Cerebellar nuclear complex (tissue), 1 donor: ENCODE measurements around the gene MUC4.
"Not testable (repeated sequence)": the region's sequence is repeated elsewhere in the genome, so short reads cannot be mapped to it uniquely, and the experiment has no call there.

Source experiments
- DNase-seq, 2 experiments: peaks; one replicate each; lab custom pipeline; 2025; lab: John Stamatoyannopoulos, UW

Gene MUC4

DNA sequence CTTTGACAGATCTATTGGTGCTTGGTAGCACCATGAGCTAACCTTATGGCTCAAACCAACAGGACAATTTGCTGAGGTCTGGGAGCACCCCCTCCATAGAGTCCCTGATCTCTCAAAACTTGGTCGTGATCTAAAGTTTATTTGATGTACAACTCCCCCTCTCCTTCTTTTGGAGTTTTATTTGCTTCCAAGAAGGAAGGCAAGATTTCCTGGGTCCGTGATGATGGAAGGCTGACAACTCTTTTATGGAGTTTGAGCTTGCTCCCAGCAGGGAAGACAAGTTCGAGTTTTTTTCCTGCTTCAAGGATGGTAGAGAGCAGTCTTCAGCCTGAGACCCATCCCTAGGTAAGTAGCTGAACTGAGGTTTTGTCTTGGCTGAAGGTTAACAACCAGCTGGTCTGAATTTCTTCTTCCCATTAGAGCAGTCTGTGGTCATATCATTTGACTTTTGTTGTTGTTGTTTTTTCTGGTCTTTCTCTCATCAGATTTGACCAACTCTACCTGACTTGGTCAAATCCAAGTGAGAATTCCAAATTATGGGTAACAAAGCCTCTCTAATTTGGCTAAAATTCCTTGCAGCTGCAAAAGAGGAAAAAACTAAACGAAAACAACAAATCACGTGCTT lies 93.8 kb downstream of the MUC4 start:
- no peak for DNase-seq

DNA sequence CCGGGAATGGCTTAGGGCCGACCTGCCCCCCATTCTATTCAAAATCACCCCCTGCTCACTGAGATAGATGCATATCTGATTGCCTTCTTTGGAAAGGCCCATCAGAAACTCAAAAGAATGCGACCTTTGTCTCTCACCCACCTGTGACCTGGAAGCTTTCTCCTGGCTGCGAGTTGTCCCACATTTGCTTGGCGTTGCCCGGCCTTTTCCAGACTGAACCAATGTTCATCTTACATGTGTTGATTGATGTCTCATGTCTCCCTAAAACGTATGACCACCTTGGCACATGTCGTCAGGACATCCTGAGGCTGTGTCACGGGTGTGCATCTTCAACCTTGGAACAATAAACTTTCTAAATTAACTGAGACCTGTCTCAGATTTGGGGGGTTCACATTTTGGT lies 94.3 kb downstream of the MUC4 start:
- no peak for DNase-seq

DNA sequence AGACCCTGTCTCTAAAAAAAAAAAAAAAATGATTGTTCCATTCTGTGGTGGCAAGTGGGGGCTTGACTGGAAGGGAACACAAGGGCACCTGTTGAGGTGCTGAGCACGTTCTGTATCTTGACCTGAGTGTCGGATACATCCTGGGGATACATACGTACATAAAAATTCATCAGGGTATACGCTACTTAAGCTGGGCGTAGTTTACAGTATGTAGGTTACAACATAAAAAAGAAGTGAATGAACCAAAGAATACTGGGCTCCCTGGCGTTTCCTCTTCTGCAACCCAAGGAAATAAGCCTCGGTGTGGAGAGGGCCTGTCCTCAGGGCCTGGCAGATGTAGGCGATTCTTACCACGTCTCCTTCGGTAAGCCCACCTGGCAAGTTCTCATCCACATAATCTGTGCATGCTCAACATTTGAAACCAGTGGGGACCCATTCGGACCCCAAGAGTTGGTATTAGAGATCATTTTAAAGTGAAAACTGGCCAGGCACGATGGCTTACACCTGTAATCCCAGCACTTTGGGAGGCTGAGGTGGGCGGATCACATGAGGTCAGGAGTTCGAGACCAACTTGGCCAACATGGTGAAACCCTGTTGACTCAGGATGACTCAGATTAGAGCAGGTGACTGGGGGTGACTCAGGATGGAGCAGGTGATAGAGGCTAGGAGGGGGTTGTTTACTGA lies 96.0 kb downstream of the MUC4 start:
- no peak for DNase-seq

DNA sequence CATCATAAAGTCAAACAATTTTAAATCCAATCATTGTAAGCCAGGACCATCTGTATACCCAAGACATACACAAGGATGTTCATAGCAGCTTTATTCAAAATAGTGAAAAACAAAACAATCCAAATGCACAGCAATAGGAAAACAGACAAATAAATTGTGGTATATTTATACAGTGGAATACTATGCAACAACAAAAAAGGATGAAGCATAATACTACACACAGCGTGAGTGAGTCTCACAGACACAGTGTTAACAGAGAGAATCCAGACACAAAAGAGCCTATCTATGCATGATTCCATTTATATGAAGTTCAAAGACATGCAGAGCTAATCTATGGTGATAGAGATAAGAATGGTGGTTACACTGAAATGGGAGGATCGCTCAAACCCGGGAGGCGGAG lies 96.6 kb downstream of the MUC4 start:
- DNase-seq = no peak

DNA sequence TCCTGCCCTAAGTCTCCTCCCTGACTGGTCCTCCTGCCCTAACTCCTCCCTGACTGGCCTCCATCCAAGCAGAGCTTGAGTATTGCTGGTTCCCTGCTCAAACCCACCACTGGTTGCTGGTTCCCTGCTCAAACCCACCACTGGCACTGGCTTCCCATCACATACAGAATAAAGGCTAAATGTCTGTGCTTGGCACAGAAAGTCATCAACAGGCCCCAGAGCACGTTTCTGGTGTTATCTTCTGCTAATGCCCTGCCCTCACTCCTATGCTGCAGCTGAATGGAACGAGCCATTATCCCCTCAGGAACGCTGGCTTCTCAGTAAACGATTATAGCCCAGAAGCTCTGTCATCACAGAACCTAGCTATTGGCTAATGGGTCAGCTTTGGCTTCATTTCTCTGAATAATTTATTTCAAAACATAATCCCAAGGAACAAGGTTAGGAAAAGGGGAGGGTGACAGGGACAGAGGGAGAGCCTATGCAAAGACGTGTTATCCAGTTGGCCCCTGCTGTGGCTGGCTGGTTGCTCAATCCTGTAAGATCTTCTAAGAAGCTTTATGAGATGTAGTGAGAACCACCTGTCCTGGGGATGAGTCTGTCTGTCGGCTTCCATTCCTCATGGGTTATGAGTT lies 97.2 kb downstream of the MUC4 start:
- no peak for DNase-seq

DNA sequence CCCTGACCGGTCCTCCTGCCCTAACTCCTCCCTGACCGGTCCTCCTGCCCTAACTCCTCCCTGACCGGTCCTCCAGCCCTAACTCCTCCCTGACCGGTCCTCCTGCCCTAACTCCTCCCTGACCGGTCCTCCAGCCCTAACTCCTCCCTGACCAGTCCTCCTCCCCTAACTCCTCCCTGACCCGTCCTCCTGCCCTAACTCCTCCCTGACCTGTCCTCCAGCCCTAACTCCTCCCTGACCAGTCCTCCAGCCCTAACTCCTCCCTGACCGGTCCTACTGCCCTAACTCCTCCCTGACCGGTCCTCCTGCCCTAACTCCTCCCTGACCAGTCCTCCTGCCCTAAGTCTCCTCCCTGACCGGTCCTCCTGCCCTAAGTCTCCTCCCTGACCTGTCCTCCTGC lies 98.6 kb downstream of the MUC4 start:
- not testable (repeated sequence) for DNase-seq

DNA sequence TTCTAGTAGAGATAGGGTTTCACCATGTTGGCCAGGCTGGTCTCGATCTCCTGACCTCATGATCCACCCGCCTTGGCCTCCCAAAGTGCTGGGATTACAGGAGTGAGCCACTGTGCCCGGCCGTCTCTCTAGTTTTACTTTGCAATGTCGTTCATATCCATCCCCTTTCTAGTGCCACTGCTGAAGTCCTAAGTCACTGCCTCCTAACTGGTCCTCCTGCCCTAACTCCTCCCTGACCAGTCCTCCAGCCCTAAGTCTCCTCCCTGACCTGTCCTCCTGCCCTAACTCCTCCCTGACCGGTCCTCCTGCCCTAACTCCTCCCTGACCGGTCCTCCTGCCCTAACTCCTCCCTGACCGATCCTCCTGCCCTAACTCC lies 99.2 kb downstream of the MUC4 start:
- not testable (repeated sequence) for DNase-seq

DNA sequence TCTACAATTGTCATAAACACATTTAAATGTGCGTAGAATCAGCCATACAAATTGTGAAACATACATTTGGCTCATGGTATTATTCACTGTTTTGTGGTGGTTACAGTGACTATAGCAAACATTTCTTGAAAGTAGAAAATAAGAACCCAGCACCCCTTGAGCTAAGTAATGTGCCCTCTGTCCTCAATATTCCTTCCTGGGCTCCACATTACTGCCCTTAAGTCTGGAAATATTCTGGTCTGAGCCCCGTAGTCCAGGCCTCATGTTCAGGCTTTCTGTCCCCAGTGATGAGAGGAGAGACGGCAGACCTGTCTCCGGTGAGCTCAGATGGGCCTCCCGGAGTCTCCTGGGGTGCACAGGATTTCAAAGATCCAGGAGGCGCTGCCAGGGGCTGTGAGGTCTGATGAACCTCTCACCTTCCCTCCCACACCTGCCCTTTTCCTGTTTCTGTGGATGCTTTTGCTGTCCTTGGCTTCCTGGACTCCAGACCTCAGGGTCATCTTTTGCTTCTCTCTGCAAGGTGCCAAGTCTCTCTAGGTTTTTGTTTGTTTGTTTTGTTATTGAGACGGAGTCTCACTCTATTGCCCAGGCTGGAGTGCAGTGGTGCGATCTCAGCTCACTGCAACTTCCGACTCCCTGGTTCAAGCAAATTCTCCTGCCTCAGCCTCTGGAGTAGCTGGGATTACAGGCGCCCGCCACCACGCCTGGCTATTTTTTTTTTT lies 99.8 kb downstream of the MUC4 start:
- no peak for DNase-seq

DNA sequence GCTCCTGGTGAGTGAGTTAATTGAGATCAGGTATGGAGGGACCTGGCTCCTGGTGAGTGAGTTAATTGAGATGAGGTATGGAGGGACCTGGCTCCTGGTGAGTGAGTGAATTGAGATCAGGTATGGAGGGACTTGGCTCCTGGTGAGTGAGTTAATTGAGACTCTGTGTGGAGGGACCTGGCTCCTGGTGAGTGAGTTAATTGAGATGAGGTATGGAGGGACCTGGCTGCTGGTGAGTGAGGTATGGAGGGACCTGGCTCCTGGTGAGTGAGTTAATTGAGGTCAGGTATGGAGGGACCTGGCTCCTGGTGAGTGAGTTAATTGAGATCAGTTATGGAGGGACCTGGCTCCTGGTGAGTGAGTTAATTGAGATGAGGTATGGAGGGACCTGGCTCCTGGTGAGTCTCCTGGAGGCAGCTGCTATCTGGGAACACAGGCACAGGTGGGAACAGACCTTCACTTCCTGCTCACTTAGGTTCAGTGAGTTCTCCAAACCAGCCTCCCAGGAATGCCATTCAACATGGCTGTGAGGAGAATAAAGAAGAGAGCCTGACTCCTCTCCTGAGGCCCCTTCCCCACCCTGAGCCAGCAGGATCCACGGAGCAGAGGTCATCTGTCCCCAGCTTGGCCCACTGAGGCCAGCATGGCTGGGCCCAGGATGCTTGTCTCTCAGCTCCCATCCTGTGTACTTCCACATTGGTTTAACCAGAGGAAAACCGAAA lies 100.5 kb downstream of the MUC4 start:
- not testable (repeated sequence) for DNase-seq

DNA sequence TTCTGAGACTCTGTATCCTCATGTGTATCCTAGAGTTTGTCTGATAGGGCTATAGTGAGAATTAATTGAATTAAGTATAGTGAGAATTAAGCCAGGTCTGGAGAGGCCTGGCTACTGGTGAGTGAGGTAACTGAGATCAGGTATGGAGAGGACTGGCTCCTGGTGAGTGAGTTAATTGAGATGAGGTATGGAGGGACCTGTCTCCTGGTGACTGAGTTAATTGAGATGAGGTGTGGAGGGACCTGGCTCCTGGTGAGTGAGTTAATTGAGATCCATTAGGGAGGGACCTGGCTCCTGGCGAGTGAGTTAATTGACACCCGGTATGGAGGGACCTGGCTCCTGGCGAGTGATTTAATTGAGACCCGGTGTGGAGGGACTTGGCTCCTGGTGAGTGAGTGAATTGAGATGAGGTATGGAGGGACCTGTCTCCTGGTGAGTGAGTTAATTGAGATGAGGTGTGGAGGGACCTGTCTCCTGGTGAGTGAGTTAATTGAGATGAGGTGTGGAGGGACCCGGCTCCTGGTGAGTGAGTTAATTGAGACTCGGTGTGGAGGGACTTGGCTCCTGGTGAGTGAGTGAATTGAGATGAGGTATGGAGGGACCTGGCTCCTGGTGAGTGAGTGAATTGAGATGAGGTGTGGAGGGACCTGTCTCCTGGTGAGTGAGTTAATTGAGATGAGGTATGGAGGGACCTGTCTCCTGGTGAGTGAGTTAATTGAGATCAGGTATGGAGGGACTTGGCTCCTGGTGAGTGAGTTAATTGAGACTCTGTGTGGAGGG lies 101.4 kb downstream of the MUC4 start:
- DNase-seq = not testable (repeated sequence)

DNA sequence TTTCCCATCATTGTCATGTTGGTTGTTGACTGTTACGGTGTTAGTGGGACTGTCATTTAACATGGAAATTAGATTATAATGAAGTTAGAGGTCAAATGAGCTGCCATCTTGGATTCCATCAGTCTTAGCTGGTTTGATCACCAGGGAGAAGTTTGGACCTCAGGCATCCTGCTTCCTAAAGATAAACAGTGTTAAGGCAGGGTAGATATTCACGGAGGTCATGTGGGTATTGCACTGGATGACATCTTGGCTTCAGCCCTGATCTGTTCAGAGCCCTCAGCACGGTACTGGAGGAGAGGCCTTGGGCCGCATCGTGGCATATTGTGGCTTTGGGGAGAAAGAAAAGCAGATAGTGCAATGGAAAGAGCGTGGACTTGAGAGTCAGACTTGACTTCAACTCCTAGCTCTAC lies 102.0 kb downstream of the MUC4 start:
- no peak for DNase-seq

DNA sequence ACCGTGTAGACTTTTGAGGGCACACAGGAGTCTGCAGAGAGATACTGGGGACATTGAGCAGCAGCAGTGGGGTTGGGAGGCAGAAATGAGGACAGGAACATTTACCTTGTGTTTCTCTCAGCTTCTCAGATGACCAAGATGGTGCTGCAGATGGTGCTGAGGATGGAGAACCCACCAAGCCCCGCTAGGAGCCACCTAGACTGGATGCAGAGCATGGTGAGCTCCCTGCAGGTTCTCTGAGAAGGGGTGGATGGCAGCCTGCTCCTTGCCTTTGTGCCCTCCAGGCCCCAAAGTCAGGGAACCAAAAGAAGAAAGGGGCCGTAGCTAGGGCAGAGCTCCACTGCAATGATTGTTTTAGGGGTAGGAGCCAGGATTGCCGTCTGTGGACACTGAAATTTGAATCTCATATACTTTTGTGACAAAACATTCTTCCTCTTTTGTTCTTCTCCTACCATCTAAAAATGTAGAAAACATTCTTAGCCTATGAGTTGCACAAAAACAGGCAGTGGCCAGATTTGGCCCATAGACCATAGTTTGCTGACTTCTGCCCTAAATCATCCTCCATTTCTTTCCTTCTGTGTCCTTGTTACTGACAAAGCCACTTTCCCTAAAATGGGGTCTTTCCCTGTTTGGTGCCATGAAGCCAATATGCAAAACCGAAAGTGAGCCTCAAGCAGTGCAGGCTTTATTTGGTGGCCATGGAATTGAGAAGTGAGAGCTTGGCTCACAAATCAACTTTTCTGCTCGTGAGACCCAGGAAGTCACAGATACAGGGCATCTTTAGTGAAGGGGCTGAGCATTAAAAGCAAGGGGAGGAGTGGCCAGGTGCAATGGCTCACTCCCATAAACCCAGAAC lies 102.9 kb downstream of the MUC4 start:
- DNase-seq = no peak

DNA sequence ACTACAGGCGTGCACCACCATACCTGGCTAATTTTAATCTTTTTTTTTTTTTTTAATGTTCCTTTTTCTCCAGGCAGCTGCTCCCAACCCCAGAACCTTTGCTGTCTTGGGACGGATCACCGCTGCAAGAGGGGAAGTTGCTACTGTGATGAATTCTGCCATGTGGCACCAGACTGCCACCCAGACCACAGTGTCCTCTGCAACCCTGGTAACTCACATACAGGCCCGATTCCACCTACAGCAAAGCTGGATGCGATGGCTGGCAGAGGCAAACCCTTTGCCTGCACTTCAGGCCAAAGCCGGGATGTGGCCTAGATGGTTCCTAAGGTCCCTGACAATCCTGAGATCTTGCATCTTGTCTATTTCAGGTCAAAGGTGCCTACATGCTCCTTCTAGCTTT lies 103.7 kb downstream of the MUC4 start:
- no peak for DNase-seq

DNA sequence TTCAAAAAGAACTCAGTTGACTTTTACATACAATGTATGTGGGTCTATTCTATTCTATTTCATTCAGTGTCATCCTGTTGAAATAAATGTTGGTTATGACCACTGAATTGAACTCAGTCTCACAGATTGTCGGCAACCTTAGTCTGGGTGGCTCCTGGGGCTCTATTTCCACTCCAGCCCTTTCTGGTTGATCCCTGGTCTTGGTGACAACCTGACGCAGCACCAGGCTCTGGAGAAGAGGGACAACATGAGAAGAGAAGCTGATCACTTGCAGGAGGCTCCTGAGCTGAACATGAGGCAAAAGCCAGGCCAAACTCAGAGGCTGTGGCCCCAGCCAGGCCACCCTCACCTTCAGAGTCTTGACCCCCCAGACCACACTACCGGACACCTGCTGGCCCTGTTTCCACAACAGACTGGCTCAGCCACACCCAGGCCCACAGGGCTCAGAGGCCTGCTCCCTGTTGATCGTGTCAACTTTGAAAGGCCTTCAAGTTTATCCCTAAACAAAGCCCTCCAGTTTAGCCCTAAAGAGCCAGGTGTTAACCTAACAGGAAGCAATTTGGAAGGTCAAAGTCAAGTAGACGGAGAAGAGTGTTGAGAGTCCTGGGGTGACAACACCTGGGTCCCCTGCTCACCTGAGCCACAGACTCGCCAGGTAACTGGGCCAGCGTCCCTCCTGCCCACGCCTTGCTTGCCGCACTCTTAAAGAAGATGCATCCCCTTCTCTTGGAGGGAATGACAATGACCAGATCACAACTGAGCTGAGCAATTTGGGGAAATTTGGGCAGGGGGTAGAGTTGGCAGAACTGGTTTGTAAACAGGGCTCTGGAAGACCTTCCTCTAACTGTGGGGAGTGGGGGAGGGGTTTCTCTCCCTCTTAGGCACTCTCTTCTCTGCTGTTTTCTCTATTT lies 106.4 kb downstream of the MUC4 start:
- DNase-seq = no peak

DNA sequence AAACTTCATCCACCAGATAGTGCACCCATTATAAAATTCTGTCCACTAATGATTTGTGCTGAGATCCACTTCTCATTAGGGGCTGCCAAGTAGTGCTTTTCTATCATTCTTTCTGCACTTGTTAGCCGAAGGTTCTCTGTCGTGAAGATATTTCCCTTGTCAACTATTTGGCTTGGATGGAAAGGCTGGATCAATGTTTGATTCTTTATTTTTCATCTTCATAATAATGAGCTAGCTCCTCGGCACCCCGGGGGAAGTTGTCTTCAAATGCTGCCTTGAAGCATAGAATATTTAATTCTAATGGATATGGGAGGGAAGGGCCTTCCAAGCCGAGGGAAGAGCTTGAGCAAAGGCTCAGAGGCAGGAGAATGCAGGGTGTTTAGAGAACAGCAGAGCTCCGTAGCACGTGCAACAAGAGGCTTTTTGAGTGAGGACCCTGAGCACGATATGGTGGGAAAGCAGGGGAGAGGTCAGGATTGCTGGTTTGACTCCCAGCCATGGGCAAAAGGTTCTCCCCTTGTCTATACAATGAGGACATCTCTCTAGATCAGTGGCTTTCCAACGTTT lies 107.2 kb downstream of the MUC4 start:
- no peak for DNase-seq

DNA sequence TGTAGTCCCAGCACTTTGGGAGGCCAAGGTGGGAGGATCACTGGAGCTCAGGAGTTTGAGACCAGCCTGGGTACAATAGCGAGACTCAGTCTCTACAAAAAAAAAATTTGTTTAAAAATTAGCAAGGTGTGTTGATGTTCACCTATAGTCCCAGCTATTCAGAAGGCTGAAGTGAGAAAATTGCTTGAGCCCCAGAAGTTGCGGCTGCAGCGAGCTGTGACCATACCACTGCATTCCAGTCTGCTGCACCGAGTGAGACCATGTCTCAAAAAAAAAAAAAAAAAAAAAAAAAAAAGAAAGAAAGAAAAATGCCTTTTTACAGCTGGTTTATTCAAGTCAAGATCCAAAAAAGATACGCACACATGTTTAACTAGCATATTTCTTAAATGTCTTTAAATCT lies 108.0 kb downstream of the MUC4 start:
- DNase-seq = no peak

DNA sequence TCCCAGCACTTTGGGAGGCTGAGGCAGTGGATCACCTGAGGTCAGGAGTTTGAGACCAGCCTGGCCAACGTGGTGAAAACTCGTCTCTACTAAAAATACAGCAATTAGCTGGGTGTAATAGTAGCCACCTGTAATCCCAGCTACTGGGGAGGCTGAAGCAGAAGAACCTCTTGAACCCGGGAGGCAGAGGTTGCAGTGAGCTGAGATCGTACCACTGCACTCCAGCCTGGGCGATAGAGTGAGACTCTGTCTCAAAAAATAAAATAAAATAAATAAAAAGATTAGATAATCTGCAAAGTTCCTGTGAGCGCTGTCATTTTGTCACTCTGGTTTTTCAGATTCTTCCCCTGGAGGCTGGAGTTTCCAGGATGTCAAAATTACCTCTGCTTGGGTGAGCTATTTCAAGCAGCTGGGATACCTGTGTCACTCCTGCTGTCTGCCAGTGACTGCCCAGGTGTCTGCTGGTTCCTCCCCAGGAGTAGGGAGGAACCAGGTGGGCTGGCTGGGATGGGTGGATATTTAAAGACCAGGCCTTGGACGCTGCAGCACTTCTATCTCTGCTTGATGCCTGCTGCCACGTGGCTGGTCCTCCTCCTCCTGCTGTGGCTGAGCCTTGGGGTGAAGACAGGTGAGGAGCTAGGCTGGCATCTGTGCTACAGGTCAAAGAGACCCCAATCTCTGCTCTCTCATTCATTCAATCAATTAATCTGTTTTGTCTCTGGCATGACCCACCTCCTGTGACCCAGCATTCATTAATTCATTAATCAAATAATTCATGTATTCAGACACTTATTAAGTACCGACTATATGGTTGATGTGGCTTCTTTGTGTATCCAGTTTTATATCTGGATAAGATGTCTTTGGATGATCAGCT lies 110.5 kb downstream of the MUC4 start:
- no peak for DNase-seq

DNA sequence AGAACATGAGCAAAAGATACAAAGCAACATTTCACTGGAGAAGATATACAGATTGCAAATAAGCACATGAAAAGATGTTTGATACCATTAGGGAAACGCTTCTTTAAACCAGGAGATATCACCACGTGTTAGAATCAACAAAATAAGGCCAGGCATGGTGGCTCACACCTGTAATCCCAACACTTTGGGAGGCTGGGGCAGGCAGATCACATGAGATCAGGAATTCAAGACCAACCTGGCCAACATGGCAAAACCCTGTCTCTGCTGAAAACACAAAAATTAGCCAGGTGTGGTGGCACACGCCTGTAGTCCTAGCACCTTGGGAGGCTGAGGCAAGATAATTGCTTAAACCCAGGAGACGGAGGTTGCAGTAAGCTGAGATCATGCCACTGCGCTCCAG lies 111.4 kb downstream of the MUC4 start:
- no peak for DNase-seq
